T-helper 1 cell (primary cell): ENCODE measurements around the gene NUP210L.
"Not testable (repeated sequence)": the region's sequence is repeated elsewhere in the genome, so short reads cannot be mapped to it uniquely, and the experiment has no call there.

Experiments used
- DNase-seq, 5 donors: peaks; one replicate each; pipeline ENCODE4 v3.0.0-alpha.2; 2012 to 2020

The NUP210L gene

GRCh38 chr1:153990468-153991150 is 164.3 kb downstream of the NUP210L start, which contains the start of gene RPS27:
Gene RPS27 (plus strand): TSS chr1:153990762. CDS start chr1:153990797, 35 bp downstream.
- DNase-seq, result peak; percentile 76 to 97 (median 86)

- DNase-seq, result no peak
Observed at GRCh38 chr1:153987621-153988020, 167.3 kb downstream of the NUP210L start.

- no peak for DNase-seq
Observed at GRCh38 chr1:153985941-153986761, 168.7 kb downstream of the NUP210L start, which contains the start of gene RAB13. Gene RAB13 (minus strand): TSS chr1:153986339. CDS start chr1:153986236, 103 bp downstream.

- DNase-seq, result no peak
Observed at GRCh38 chr1:153985341-153985912, 169.4 kb downstream of the NUP210L start.

GRCh38 chr1:153984123-153984894 is 170.6 kb downstream of the NUP210L start:
- DNase-seq, result no peak

GRCh38 chr1:153981735-153982134 is 173.1 kb downstream of the NUP210L start:
- not testable (repeated sequence) for DNase-seq

GRCh38 chr1:153979091-153979490 is 175.8 kb downstream of the NUP210L start:
- not testable (repeated sequence) for DNase-seq

- no peak for DNase-seq
Observed at GRCh38 chr1:153978274-153978909, 176.5 kb downstream of the NUP210L start.

GRCh38 chr1:153977250-153978240 is 177.3 kb downstream of the NUP210L start, which contains the start of gene JTB:
Gene JTB (minus strand): TSS chr1:153977674. CDS start chr1:153977252, 422 bp downstream.
- peak; percentile 69 to 84 (median 78) for DNase-seq

- DNase-seq, result no peak
Observed at GRCh38 chr1:153976819-153977249, 178.0 kb downstream of the NUP210L start.

GRCh38 chr1:153973525-153973924 is 181.3 kb downstream of the NUP210L start:
- no peak for DNase-seq

GRCh38 chr1:153973071-153973470 is 181.8 kb downstream of the NUP210L start:
- DNase-seq, result no peak

GRCh38 chr1:153970346-153970745 is 184.5 kb downstream of the NUP210L start:
- no peak for DNase-seq

GRCh38 chr1:153968972-153969371 is 185.9 kb downstream of the NUP210L start:
- DNase-seq, result no peak

- no peak for DNase-seq
Observed at GRCh38 chr1:153968408-153968807, 186.5 kb downstream of the NUP210L start.

GRCh38 chr1:153968000-153968363 is 186.9 kb downstream of the NUP210L start:
- DNase-seq, result no peak

GRCh38 chr1:153967107-153967999 is 187.5 kb downstream of the NUP210L start, which contains the start of gene CREB3L4:
Gene CREB3L4 (plus strand): TSS chr1:153967902. CDS start chr1:153968526, 624 bp downstream.
- DNase-seq, result peak; percentile 63 to 93 (median 74)

- DNase-seq, result no peak
Observed at GRCh38 chr1:153963850-153964331, 191.0 kb downstream of the NUP210L start.
